Omental fat pad (tissue), 4 donors: ENCODE data around the gene EFNA5. TPM values are rescaled to one million over a fixed set of nuclear protein-coding genes. Genes with fewer than 3 reads are reported as not detected.

Experiments used
- ATAC-seq: fragments of 150-250 bp; one replicate; pipeline ENCODE4 v1.9.1; 2016; ENCODE audit warnings: mild to moderate bottlenecking, moderate library complexity; ENCODE audit not compliant: low FRiP score
- DNase-seq: peaks from one replicate; pipeline ENCODE4 v3.0.0-alpha.2; 2019; ENCODE audit warnings: low spot score
- total RNA-seq, 4 donors: library from RNA; depleted of rRNA; stranded (reverse); fragments of >200 nt; gene quantifications; one replicate each; pipeline ENCODE4 v1.1.0, GENCODE V29; 2016
- TF ChIP-seq, protein P1 (sequence below), 3 donors: fragments of 450-650 bp; IDR thresholded peaks; one replicate each; pipeline ENCODE4 v1.5.1; 2016 to 2017; ENCODE audit warnings: antibody characterized with exemption in 3 of 3, mild to moderate bottlenecking in 3 of 3, moderate library complexity in 2 of 3

Gene EFNA5
- total RNA-seq, 4 donors from 2014 or later = 9.0 to 26.3 (median 14.0) TPM

DNA sequence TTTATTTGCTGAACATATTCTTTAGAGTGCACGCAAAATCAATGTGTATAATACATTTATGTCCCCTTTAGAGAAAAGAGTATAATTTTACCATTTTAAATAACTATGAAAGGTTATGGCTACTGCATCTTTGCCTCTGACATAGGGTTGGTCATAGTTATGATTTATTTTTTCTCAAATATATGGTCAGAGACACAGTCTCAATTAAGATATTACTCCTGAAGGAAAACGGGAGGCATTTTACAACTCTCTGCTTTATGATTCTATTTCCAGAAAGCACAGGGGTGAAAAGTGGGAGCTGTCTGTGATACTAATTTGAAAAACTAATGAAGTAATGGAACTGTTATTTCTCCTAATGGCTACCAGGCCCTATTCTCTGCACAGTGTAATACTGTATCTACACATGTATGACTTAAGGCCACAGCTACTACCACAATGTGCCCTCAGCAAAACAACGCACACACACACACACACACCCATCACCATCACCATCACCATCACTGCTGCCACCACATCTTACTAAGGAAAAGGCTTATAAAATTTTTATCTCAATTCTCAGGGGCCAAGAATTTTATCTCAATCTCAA is 262.9 kb downstream of the EFNA5 start:
- no peak for DNase-seq
- TF ChIP-seq, protein P1, sequence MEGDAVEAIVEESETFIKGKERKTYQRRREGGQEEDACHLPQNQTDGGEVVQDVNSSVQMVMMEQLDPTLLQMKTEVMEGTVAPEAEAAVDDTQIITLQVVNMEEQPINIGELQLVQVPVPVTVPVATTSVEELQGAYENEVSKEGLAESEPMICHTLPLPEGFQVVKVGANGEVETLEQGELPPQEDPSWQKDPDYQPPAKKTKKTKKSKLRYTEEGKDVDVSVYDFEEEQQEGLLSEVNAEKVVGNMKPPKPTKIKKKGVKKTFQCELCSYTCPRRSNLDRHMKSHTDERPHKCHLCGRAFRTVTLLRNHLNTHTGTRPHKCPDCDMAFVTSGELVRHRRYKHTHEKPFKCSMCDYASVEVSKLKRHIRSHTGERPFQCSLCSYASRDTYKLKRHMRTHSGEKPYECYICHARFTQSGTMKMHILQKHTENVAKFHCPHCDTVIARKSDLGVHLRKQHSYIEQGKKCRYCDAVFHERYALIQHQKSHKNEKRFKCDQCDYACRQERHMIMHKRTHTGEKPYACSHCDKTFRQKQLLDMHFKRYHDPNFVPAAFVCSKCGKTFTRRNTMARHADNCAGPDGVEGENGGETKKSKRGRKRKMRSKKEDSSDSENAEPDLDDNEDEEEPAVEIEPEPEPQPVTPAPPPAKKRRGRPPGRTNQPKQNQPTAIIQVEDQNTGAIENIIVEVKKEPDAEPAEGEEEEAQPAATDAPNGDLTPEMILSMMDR (IDR thresholded peaks at IDR 0.05) = no peak
- ATAC-seq = no peak

DNA sequence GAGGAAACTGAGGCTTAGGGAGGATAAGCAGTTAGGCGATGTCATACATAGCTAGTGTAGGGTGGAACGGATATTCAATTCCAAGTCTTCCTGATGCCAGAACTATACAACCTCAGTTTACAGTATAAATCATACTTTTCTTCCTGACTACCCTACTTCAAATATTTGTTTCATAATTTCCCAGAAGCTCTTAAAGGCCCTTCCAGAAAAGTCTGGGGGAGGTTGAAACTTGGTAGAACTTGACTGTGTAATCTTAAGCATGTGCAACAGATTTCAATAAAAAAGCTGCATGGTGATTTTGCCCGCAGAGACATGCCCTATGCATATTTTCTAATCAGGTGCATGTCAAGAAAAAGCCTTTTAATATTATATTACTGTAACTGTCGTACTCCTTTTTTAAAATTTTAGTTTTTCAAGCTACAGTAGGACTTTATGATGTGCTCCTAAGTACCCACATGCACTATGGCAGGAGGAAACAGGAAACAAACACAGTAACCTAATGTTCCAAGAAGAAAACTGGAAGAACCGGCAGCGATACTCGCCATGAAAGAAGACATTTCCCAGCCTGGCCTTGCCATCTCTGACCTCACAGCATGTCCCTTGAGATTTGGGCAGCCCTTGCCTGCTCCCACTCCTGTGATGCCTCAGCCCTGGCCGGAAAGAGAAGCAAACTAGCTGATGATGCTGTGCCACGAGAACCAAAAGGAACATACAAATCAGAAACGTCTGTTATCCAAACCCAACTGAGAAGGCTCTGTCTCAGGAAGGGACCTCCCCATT is 266.0 kb downstream of the EFNA5 start:
- TF ChIP-seq, protein P1 (IDR thresholded peaks at IDR 0.05) = no peak
- peak; percentile 42 for ATAC-seq
- no peak for DNase-seq

DNA sequence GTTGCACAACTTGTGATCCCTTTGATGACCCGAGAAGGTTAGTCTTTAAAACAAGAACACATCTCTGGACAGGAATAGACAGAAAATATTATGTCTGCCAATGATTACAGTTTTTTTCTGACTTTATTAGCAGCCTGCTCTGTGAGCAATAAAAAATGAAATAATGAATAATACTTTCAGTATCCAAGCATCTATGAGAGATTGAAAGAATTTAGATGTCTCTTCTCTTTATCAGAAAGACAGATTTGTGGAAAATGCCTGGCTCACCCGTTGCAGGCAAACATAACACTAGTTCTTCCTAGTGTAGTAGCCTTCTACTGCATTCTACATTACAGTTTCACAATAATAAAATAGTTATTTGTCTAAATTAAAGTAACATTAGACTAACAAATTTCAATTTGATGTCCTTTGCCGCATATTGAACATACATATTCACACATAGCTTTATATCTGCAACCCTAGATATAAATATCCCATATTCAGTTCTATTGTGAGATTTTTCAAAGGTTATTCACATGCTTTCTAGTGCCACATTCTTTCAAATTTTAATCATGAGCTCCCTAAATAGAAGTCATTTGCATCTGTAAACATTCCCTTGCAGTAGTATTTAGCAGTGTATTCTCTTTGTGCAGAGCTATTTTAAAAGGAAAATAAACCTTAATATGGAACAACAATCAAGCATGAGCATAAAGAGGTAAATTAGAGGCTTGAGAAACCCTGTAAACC is 267.3 kb downstream of the EFNA5 start:
- DNase-seq = no peak
- TF ChIP-seq, protein P1 (IDR thresholded peaks at IDR 0.05) = no peak
- peak; percentile 47 for ATAC-seq

DNA sequence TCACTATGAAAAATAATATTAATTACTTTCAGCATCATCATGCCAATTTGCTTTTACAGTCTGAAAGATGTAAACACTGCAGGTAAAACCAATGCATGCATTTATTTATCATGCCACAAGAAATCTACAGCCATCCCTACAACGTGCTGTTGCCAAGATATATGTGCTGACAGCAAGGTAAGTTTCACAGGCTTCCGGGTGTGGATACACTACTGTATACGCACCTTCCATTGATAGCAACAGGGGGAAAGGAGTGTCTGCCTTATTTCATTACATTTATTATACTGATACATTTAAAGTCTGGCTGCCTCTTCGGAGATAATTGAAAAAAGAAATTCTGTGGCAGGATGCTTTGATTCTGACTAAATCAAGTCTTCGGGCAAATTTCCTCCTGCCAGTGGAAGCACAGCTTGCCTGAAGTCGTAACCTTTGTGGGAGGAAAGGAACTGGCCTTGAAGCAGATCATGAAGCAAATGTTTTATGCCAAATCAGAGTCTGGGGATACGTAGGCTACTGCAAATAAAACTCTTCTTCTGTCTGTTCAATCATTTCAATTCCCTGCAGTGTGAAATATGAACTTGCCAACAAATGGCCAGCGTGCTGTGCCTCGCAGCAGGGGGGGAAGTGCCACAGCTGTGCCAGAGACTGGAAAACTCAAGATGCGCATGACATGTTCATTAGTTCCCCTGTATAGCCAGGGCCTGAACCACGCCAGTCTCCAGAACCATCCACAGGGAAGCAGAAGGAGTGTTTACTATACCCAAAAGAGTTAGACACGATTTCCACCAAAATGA is 268.1 kb downstream of the EFNA5 start:
- DNase-seq = no peak
- ATAC-seq = peak; percentile 69
- TF ChIP-seq, protein P1 (IDR thresholded peaks at IDR 0.05) = no peak

DNA sequence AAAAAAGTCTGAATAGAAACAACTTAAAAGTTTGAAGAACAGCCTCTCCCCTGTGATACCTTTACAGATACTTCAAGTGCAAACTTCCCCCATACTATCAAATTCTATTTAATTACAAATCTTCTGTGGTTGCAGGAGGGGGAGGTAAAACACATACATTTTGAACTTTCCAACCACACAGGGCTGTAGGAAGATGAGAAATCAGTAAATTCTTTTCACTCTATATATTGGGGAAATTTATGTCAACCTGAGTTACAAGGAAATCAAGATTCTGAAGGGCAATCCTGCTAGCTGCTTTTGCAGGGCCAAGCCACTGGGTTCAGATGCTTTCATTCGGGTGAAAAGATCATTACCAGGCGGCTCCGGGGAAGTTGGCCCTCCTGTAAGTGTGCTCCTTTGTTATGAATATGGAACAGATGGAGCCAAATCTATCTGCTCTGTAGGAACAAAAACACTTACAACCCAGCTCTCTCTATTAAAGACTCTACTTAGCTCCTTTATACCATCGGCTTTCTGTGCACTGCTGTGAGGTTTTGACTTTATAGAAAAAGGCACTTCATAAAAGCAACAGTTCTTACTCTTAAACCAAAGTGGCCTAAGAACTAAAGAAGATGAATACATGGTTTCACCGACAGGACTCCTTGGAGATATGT is 269.1 kb downstream of the EFNA5 start:
- TF ChIP-seq, protein P1 (IDR thresholded peaks at IDR 0.05) = no peak
- DNase-seq (no peak), ATAC-seq (no peak)

DNA sequence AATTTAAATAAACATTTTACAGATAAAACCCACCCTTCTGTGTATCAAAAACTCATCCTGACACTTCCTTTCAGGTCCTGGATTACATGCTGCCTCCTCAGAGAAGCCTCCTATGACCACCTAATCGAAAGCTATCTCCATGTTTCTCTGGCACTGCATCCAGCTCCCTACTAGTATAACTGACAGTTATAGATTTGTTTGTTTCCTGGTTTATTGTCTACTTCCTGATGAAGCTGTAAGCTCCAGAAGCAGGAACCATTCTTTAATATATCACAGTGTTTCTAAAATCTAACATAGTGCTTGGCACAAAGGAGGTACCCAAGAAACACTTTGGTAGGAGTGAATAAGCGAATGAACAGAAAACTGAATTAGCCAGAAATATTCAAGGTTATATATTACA is 270.4 kb downstream of the EFNA5 start:
- TF ChIP-seq, protein P1 (IDR thresholded peaks at IDR 0.05) = no peak
- no peak for ATAC-seq
- DNase-seq = no peak
